Measurements from ENCODE around the gene SUMO3.

SUMO3 gene

GRCh38 chr21:44801468-44802395 is 16.1 kb downstream of the SUMO3 start, which contains the start of gene UBE2G2:
UBE2G2 (minus strand) TSS chr21:44801820; CDS start chr21:44801748, 72 bp downstream.
- DNase-seq, result peak; percentile 90

- no peak for DNase-seq
Observed at GRCh38 chr21:44800971-44801467, 16.8 kb downstream of the SUMO3 start.

- no peak for DNase-seq
Observed at GRCh38 chr21:44800103-44800502, 17.8 kb downstream of the SUMO3 start.

GRCh38 chr21:44799646-44800045 is 18.2 kb downstream of the SUMO3 start:
- DNase-seq, result no peak

- no peak for DNase-seq
Observed at GRCh38 chr21:44797775-44798174, 20.1 kb downstream of the SUMO3 start.

GRCh38 chr21:44795342-44795741 is 22.5 kb downstream of the SUMO3 start:
- no peak for DNase-seq

- DNase-seq, result no peak
Observed at GRCh38 chr21:44793592-44794374, 24.1 kb downstream of the SUMO3 start.

GRCh38 chr21:44792702-44793591 is 24.9 kb downstream of the SUMO3 start:
- DNase-seq, result peak; percentile 57

- DNase-seq, result no peak
Observed at GRCh38 chr21:44791993-44792392, 25.9 kb downstream of the SUMO3 start.

GRCh38 chr21:44791246-44791645 is 26.6 kb downstream of the SUMO3 start:
- no peak for DNase-seq

GRCh38 chr21:44790368-44790767 is 27.5 kb downstream of the SUMO3 start:
- no peak for DNase-seq

- no peak for DNase-seq
Observed at GRCh38 chr21:44789880-44790279, 28.0 kb downstream of the SUMO3 start.

- DNase-seq, result no peak
Observed at GRCh38 chr21:44785620-44786335, 32.1 kb downstream of the SUMO3 start.

GRCh38 chr21:44784810-44785209 is 33.1 kb downstream of the SUMO3 start:
- DNase-seq, result no peak

- DNase-seq, result no peak
Observed at GRCh38 chr21:44783020-44783696, 34.7 kb downstream of the SUMO3 start.

GRCh38 chr21:44780767-44781459 is 36.9 kb downstream of the SUMO3 start:
- DNase-seq, result no peak

GRCh38 chr21:44780137-44780502 is 37.7 kb downstream of the SUMO3 start:
- DNase-seq, result no peak

GRCh38 chr21:44779417-44780136 is 38.3 kb downstream of the SUMO3 start:
- DNase-seq, result no peak

- no peak for DNase-seq
Observed at GRCh38 chr21:44778983-44779382, 38.9 kb downstream of the SUMO3 start.

GRCh38 chr21:44778499-44778911 is 39.4 kb downstream of the SUMO3 start:
- DNase-seq, result no peak

All from activated T-cell treated with anti-CD3 and anti-CD28 coated beads, Interleukin-2, amount 50 U/mL, for 1 hour (primary cell).